GM12878 (cell line): Measurements from ENCODE around the gene SREK1. TPM values are rescaled to one million over a fixed set of nuclear protein-coding genes. Genes with fewer than 3 reads are reported as not detected.
A peak's percentile ranks its signal among the peaks of the same experiment; 100 is the strongest.

Source experiments
- ATAC-seq: fragments of 200-7000 bp; cut with Tn5 transposase; 3 replicates; pipeline ENCODE4 v1.9.1; 2020; ENCODE audit warnings: mild to moderate bottlenecking, moderate library complexity
- BruUV-seq: library from RNA; stranded (reverse); fragments of 400-500 nt; replicated peaks from 2 replicates; lab custom pipeline; 2021; lab: Mats Ljungman, UMichigan
- CTCF ChIA-PET: fragments of 300-600 bp; sonication (Branson Sonifier 250); formaldehyde crosslinking; extraction: SDS; loops from one replicate; lab custom pipeline; 2021; ENCODE audit warnings: inconsistent platforms; lab: Yijun Ruan, JAX
- POLR2A ChIA-PET: fragments of 350-600 bp; formaldehyde crosslinking; extraction: SDS; loops from one replicate; lab custom pipeline; 2021; ENCODE audit warnings: inconsistent platforms; lab: Charles Lee
- RAD21 ChIA-PET: fragments of 300-600 bp; sonication (Branson Sonifier 250); formaldehyde crosslinking; loops from one replicate; lab custom pipeline; 2023; ENCODE audit warnings: antibody characterized with exemption; ENCODE audit not compliant: unreplicated experiment; lab: Charles Lee
- SMC1A ChIA-PET: fragments of 300-600 bp; sonication (Branson Sonifier 250); formaldehyde crosslinking; loops from one replicate; lab custom pipeline; 2023; ENCODE audit not compliant: unreplicated experiment, uncharacterized antibody; lab: Charles Lee
- DNase-seq: peaks from one replicate; pipeline ENCODE4 v3.0.0-alpha.2; 2011; ENCODE audit warnings: low read depth, low spot score
- FAIRE-seq: peaks from 3 replicates; lab custom pipeline; 2011; peaks lifted over from hg19 to GRCh38; lab: Jason Lieb, UNC
- H2AFZ ChIP-seq: 2 replicates; pipeline ENCODE4 v1.6.0; 2011; ENCODE audit warnings: low read depth, low read length, control low read depth; ENCODE audit not compliant: control insufficient read depth
- H3K27ac ChIP-seq: 2 replicates; pipeline ENCODE4 v1.5.1; 2011; ENCODE audit warnings: control low read depth; ENCODE audit not compliant: control insufficient read depth, insufficient read depth
- H3K27me3 ChIP-seq, 2 experiments: replicated peaks in 1 of 2; 2 replicates each; pipeline versions ENCODE4 v1.6.0 to v1.6.1; 2011; ENCODE audit warnings: low read length in 1 of 2; ENCODE audit not compliant: control insufficient read depth in 2 of 2, insufficient read depth in 2 of 2
- H3K36me3 ChIP-seq, 2 experiments: 2 replicates each; pipeline ENCODE4 v1.5.1; 2011; ENCODE audit warnings: low read length in 1 of 2; ENCODE audit not compliant: control insufficient read depth in 2 of 2, insufficient read depth in 2 of 2
- H3K4me1 ChIP-seq: 2 replicates; pipeline ENCODE4 v1.6.1; 2011; ENCODE audit warnings: mild to moderate bottlenecking, low read length, moderate library complexity, mixed read lengths; ENCODE audit not compliant: control insufficient read depth, insufficient read depth
- H3K4me2 ChIP-seq: 2 replicates; pipeline ENCODE4 v1.6.0; 2011; ENCODE audit warnings: control low read depth; ENCODE audit not compliant: control insufficient read depth, insufficient read depth
- H3K4me3 ChIP-seq: fragments of 200-600 bp; sonication (generic); 2 replicates; pipeline ENCODE4 v1.5.1; 2016
- H3K79me2 ChIP-seq: 2 replicates; pipeline ENCODE4 v1.6.0; 2011; ENCODE audit warnings: low read length; ENCODE audit not compliant: control insufficient read depth, insufficient read depth
- H3K9ac ChIP-seq: 2 replicates; pipeline ENCODE4 v1.8.0; 2011; ENCODE audit warnings: low read length, control low read depth, mixed read lengths; ENCODE audit not compliant: control insufficient read depth, insufficient read depth
- H3K9me3 ChIP-seq: replicated peaks from 3 replicates; pipeline ENCODE4 v1.5.1; 2011; ENCODE audit warnings: mild to moderate bottlenecking, low read length; ENCODE audit not compliant: control insufficient read depth, insufficient read depth
- H4K20me1 ChIP-seq: 2 replicates; pipeline ENCODE4 v1.6.0; 2011; ENCODE audit not compliant: control insufficient read depth, insufficient read depth
- BMI1 ChIP-seq: fragments of 450-650 bp; IDR thresholded peaks from 2 replicates; pipeline ENCODE4 v1.6.1; 2016; ENCODE audit warnings: mild to moderate bottlenecking, moderate library complexity, borderline replicate concordance
- CBFB ChIP-seq: IDR thresholded peaks from 2 replicates; pipeline ENCODE4 v1.6.1; 2016; ENCODE audit warnings: antibody characterized with exemption, low read depth
- EGR1 ChIP-seq, 2 experiments: IDR thresholded peaks; 1 replicate in 1 of 2; 2 replicates in 1 of 2; pipeline ENCODE4 v1.6.1; 2011 to 2012; ENCODE audit warnings: low read depth in 2 of 2, low read length in 2 of 2, borderline replicate concordance in 1 of 2, mild to moderate bottlenecking in 1 of 2, moderate library complexity in 1 of 2
- HCFC1 ChIP-seq: fragments of 150-350 bp; IDR thresholded peaks from 2 replicates; pipeline ENCODE4 v1.6.1; 2014; ENCODE audit warnings: low read length
- IRF4 ChIP-seq: IDR thresholded peaks from 2 replicates; pipeline ENCODE4 v1.6.1; 2011; ENCODE audit warnings: low read depth, low read length
- KLF5 ChIP-seq: fragments of 450-650 bp; IDR thresholded peaks from 2 replicates; pipeline ENCODE4 v1.6.1; 2014; ENCODE audit warnings: mild to moderate bottlenecking; ENCODE audit not compliant: partially characterized antibody
- PBX3 ChIP-seq: IDR thresholded peaks from 2 replicates; pipeline ENCODE4 v1.6.1; 2011; ENCODE audit warnings: mild to moderate bottlenecking, low read depth, low read length, moderate library complexity; ENCODE audit not compliant: insufficient replicate concordance
- RBBP5 ChIP-seq: fragments of 200-600 bp; sonication (generic); conservative IDR thresholded peaks from 2 replicates; pipeline ENCODE4 v1.6.1; 2016
- TCF3 ChIP-seq: IDR thresholded peaks from 2 replicates; pipeline ENCODE4 v1.6.1; 2012; ENCODE audit warnings: low read depth, mild to moderate bottlenecking, low read length, borderline replicate concordance; ENCODE audit not compliant: insufficient read depth
- YBX1 ChIP-seq: fragments of 450-650 bp; IDR thresholded peaks from 2 replicates; pipeline ENCODE4 v1.6.1; 2016; ENCODE audit warnings: antibody characterized with exemption
- ZNF24 ChIP-seq: fragments of 450-650 bp; IDR thresholded peaks from 2 replicates; pipeline ENCODE4 v1.6.1; 2017; ENCODE audit warnings: antibody characterized with exemption, mild to moderate bottlenecking
- WGBS: methylation state at CpG from one replicate; pipeline ENCODE4 v1.1.6; 2016; ENCODE audit warnings: low lambda C conversion rate; ENCODE audit not compliant: insufficient replicate concordance, insufficient coverage; ENCODE audit errors: missing lambda C conversion rate; 5-methylcytosine and 5-hydroxymethylcytosine counted together
- in situ Hi-C: fragments of 300-500 bp; cut with MboI; formaldehyde crosslinking; loops from 9 replicates; pipeline ENCODE4 v1.14.3; 2018; ENCODE audit warnings: mixed read lengths
- intact Hi-C: fragments of 100-400 bp; cut with micrococcal nuclease; formaldehyde crosslinking; loops from one replicate; pipeline ENCODE4 v1.14.2; 2022; ENCODE audit not compliant: unreplicated experiment
- polyA plus RNA-seq, 11 experiments: library from polyadenylated mRNA; depleted of rRNA in 4 of 11; unstranded in 6 of 11; stranded (reverse) in 5 of 11; fragments of >200 nt; fragmentation: Nextera tagmentation in 4 of 11; fragmentation: Illumina TruSeq in 1 of 11; extraction: Ambion mirVana in 4 of 11; extraction: Trizol in 1 of 11; gene quantifications; 1 replicate in 1 of 11; 2 replicates in 10 of 11; pipeline versions ENCODE4 v1.2.1 to v1.2.3, GENCODE V29; 2011 to 2016; ENCODE audit warnings: inconsistent platforms in 2 of 11, missing spikeins in 2 of 11, low read depth in 1 of 11
- total RNA-seq, 4 experiments: library from RNA; depleted of rRNA in 3 of 4; stranded (reverse); fragments of >200 nt in 3 of 4; fragmentation: Illumina TruSeq in 1 of 4; extraction: Trizol in 1 of 4; gene quantifications; 2 replicates each; pipeline versions ENCODE4 v1.2.1 to v1.2.3, GENCODE V29; 2013 to 2021

The SREK1 gene
- total and polyA plus RNA-seq, 10 of the 15 experiments (the other 5 are each of a cell fraction or from before 2014, with no cell fraction given): 30.7 to 100 (median 61.5) TPM

GRCh38 chr5:66224773-66225553 is 80.9 kb downstream of the SREK1 start:
- Histone ChIP-seq H4K20me1 (no peaks in the 10 kb centered on the region), H3K4me2 (no peak overlapping the region), H2AFZ (no peak overlapping the region), H3K4me3 (no peak overlapping the region), H3K9ac (no peak overlapping the region), H3K79me2 (no peaks in the 10 kb centered on the region), H3K9me3 (no peaks in the 10 kb centered on the region), H3K27ac (no peak overlapping the region), H3K4me1 (no peaks in the 10 kb centered on the region), H3K27me3 (no peaks in the 10 kb centered on the region), H3K36me3 (no peaks in the 10 kb centered on the region)
- RAD21 ChIA-PET: no interaction called here
- no peak for FAIRE-seq
- CTCF ChIA-PET: interaction anchor here (1.4 kb wide), 2 partner anchors 9 to 482 kb away, joined by 3 read pairs; no protein-coding TSS in a partner anchor
- ATAC-seq: no peak
- intact Hi-C loops: no loop called here
- 46% methylated on average over 8 of the region's 8 CpGs for WGBS
- BruUV-seq: no TSS peak
- no peak for DNase-seq
- SMC1A ChIA-PET: interaction anchor here (0.7 to 0.9 kb wide), 2 partner anchors 52 to 484 kb away, joined by 3 read pairs; no protein-coding TSS in a partner anchor
- POLR2A ChIA-PET: no interaction called here
- TF ChIP-seq YBX1: no peak
- TF ChIP-seq ZNF24: no peak
- no peak for TF ChIP-seq KLF5
- in situ Hi-C loops: no loop called here

GRCh38 chr5:66230551-66230950 is 86.5 kb downstream of the SREK1 start:
- in situ Hi-C loops (no loop called here), intact Hi-C loops (no loop called here)
- Histone ChIP-seq H3K9me3 (no peaks in the 10 kb centered on the region), H3K9ac (no peak overlapping the region), H3K36me3 (no peaks in the 10 kb centered on the region), H3K27ac (no peak overlapping the region), H3K4me3 (no peak overlapping the region), H2AFZ (no peak overlapping the region), H4K20me1 (no peaks in the 10 kb centered on the region), H3K4me2 (no peak overlapping the region), H3K79me2 (no peaks in the 10 kb centered on the region), H3K27me3 (no peaks in the 10 kb centered on the region), H3K4me1 (no peaks in the 10 kb centered on the region)
- no TSS peak for BruUV-seq
- ChIA-PET CTCF (no interaction called here), RAD21 (no interaction called here), SMC1A (no interaction called here), POLR2A (interaction anchor here (0.5 kb wide), 1 partner anchor 33 kb away, joined by 3 read pairs; no protein-coding TSS in a partner anchor)
- TF ChIP-seq PBX3: no peak
- no peak for TF ChIP-seq EGR1 (IDR thresholded peaks at IDR 0.05; ENCODE audit: borderline replicate concordance in 1 of 2, low read depth in 2 of 2, low read length in 2 of 2)
- no peak for TF ChIP-seq TCF3
- TF ChIP-seq HCFC1: no peak
- no peak for TF ChIP-seq IRF4
- no peak for TF ChIP-seq RBBP5
- no peak for TF ChIP-seq CBFB
- no peak for TF ChIP-seq BMI1
- peak; percentile 62; the same call in 2 of the 3 replicates for ATAC-seq
- WGBS: 67% methylated on average over 1 of the region's 1 CpG
- no peak for DNase-seq
- FAIRE-seq: no peak
